Endothelial cell of umbilical vein (primary cell): ENCODE results near the gene WNT11. TPM values are rescaled to one million over a fixed set of nuclear protein-coding genes. Genes with fewer than 3 reads are reported as not detected.

Source experiments
- BruUV-seq: library from RNA; stranded (reverse); fragments of 400-500 nt; replicated peaks from 2 replicates; lab custom pipeline; 2021; lab: Mats Ljungman, UMichigan
- CTCF ChIA-PET: fragments of 300-600, 350-600 bp; sonication (Branson Sonifier 250); formaldehyde crosslinking; loops from one replicate; lab custom pipeline; 2021; ENCODE audit warnings: antibody characterized with exemption, inconsistent platforms; lab: Charles Lee
- POLR2A ChIA-PET: fragments of 300-600, 350-600 bp; sonication (Branson Sonifier 250); formaldehyde crosslinking; loops from one replicate; lab custom pipeline; 2021; ENCODE audit warnings: antibody characterized with exemption, inconsistent platforms; lab: Charles Lee
- DNase-seq: peaks from one replicate; pipeline ENCODE4 v3.0.0-alpha.2; 2011; ENCODE audit warnings: low read depth, low spot score
- FAIRE-seq: peaks from 2 replicates; lab custom pipeline; 2011; peaks lifted over from hg19 to GRCh38; lab: Jason Lieb, UNC
- H2AFZ ChIP-seq: 2 replicates; pipeline ENCODE4 v1.6.0; 2012; ENCODE audit warnings: low read depth, low read length, control low read depth, inconsistent platforms
- H3K27ac ChIP-seq: 2 replicates; pipeline ENCODE4 v1.5.1; 2011; ENCODE audit warnings: low read depth, mild to moderate bottlenecking, control low read depth, low read length, moderate library complexity; ENCODE audit not compliant: insufficient read depth
- H3K27me3 ChIP-seq, 2 experiments: 2 replicates each; pipeline versions ENCODE4 v1.6.0 to v1.6.1; 2011; ENCODE audit warnings: low read length in 2 of 2, mixed read lengths in 1 of 2; ENCODE audit not compliant: control insufficient read depth in 2 of 2, insufficient read depth in 2 of 2
- H3K36me3 ChIP-seq, 2 experiments: 2 replicates in 1 of 2; 3 replicates in 1 of 2; pipeline ENCODE4 v1.5.1; 2011; ENCODE audit warnings: low read length in 2 of 2, mild to moderate bottlenecking in 1 of 2, moderate library complexity in 1 of 2; ENCODE audit not compliant: control insufficient read depth in 2 of 2, insufficient read depth in 2 of 2; ENCODE audit errors: extremely low read depth in 1 of 2
- H3K4me1 ChIP-seq: 3 replicates; pipeline ENCODE4 v1.5.1; 2011; ENCODE audit warnings: mild to moderate bottlenecking, low read length; ENCODE audit not compliant: control insufficient read depth, insufficient read depth; ENCODE audit errors: extremely low read depth
- H3K4me2 ChIP-seq: 2 replicates; pipeline ENCODE4 v1.6.1; 2011; ENCODE audit warnings: low read length, control low read depth, mixed read lengths; ENCODE audit not compliant: insufficient read depth
- H3K4me3 ChIP-seq, 3 experiments: fragments of 200-600 bp in 1 of 3; sonication (generic), shearing (Covaris generic) in 1 of 3; replicated peaks in 1 of 3; 2 replicates each; pipeline ENCODE4 v1.5.1; 2011 to 2016; ENCODE audit warnings: control low read depth in 3 of 3, low read length in 3 of 3, mild to moderate bottlenecking in 2 of 3, inconsistent platforms in 1 of 3, low read depth in 1 of 3, moderate library complexity in 1 of 3; ENCODE audit not compliant: insufficient read depth in 1 of 3
- H3K79me2 ChIP-seq: 2 replicates; pipeline ENCODE4 v1.6.0; 2012; ENCODE audit warnings: low read length, inconsistent platforms; ENCODE audit not compliant: control insufficient read depth, insufficient read depth
- H3K9ac ChIP-seq: replicated peaks from 2 replicates; pipeline ENCODE3; 2011; ENCODE audit warnings: low read length, control low read depth; ENCODE audit not compliant: insufficient read depth; ENCODE audit errors: extremely low read depth
- H3K9me1 ChIP-seq: replicated peaks from 3 replicates; pipeline ENCODE4 v1.6.0; 2011; ENCODE audit warnings: mild to moderate bottlenecking, low read length; ENCODE audit not compliant: control insufficient read depth, insufficient read depth; ENCODE audit errors: extremely low read depth
- H3K9me3 ChIP-seq: replicated peaks from 2 replicates; pipeline ENCODE4 v1.5.1; 2012; ENCODE audit warnings: low read length, inconsistent platforms; ENCODE audit not compliant: control insufficient read depth, insufficient read depth
- H4K20me1 ChIP-seq: replicated peaks from 2 replicates; pipeline ENCODE3; 2011; ENCODE audit warnings: mild to moderate bottlenecking, low read length; ENCODE audit not compliant: control insufficient read depth, insufficient read depth; ENCODE audit errors: extremely low read depth
- EZH2 ChIP-seq: IDR thresholded peaks from 2 replicates; pipeline ENCODE4 v1.6.1; 2012; ENCODE audit warnings: borderline replicate concordance, low read depth, mild to moderate bottlenecking, moderate library complexity, low read length, inconsistent platforms; ENCODE audit not compliant: severe bottlenecking
- FOS ChIP-seq: IDR thresholded peaks from 2 replicates; pipeline ENCODE4 v1.6.1; 2011; ENCODE audit warnings: mild to moderate bottlenecking, low read length, moderate library complexity, borderline replicate concordance; ENCODE audit not compliant: insufficient read depth
- GATA2 ChIP-seq: IDR thresholded peaks from 2 replicates; pipeline ENCODE4 v1.7.0; 2011; ENCODE audit warnings: low read depth, mild to moderate bottlenecking, moderate library complexity, mixed read lengths, low read length; ENCODE audit not compliant: insufficient read length, insufficient read depth
- JUN ChIP-seq: IDR thresholded peaks from 2 replicates; pipeline ENCODE4 v1.6.1; 2011; ENCODE audit warnings: borderline replicate concordance, low read depth; ENCODE audit not compliant: insufficient read length, insufficient read depth
- MYC ChIP-seq: IDR thresholded peaks from one replicate; pipeline ENCODE4 v1.6.1; 2011; ENCODE audit warnings: mild to moderate bottlenecking, low read depth, low read length
- POLR2A ChIP-seq: IDR thresholded peaks from 2 replicates; pipeline ENCODE4 v1.6.1; 2012; ENCODE audit warnings: low read depth, mild to moderate bottlenecking, control low read depth, low read length
- POLR2AphosphoS5 ChIP-seq: IDR thresholded peaks from 2 replicates; pipeline ENCODE4 v1.6.1; 2012; ENCODE audit warnings: low read depth, mild to moderate bottlenecking, control low read depth, low read length, moderate library complexity; ENCODE audit not compliant: insufficient read depth
- dilution Hi-C: fragments of 300-500 bp; cut with MboI; formaldehyde crosslinking; loops from one replicate; pipeline ENCODE4 v1.15.0; 2019; ENCODE audit warnings: low sequenced_read_pairs; ENCODE audit not compliant: extremely low pct_ligation_motif_present
- intact Hi-C: fragments of 100-400 bp; cut with micrococcal nuclease; formaldehyde crosslinking; loops from one replicate; pipeline ENCODE4 v1.10.0; 2022
- polyA plus RNA-seq, 4 experiments: library from polyadenylated mRNA; depleted of rRNA in 3 of 4; stranded (reverse) in 3 of 4; unstranded in 1 of 4; fragments of >200 nt; gene quantifications; 2 replicates each; pipeline versions ENCODE4 v1.2.1 to v1.2.3, GENCODE V29; 2011 to 2012; ENCODE audit warnings: missing spikeins in 1 of 4
- total RNA-seq: library from RNA; stranded (reverse); gene quantifications from 2 replicates; pipeline ENCODE4 v1.2.3, GENCODE V29; 2021
- TF ChIP-seq, protein P1 (sequence below): IDR thresholded peaks from 2 replicates; pipeline ENCODE4 v1.6.1; 2011; ENCODE audit not compliant: insufficient read depth, insufficient read length
- TF ChIP-seq, protein P2 (sequence below), 2 donors: IDR thresholded peaks; 1 replicate in 1 of 2; 2 replicates in 1 of 2; pipeline ENCODE4 v1.5.1; 2011; ENCODE audit warnings: low read length in 2 of 2, mild to moderate bottlenecking in 2 of 2, moderate library complexity in 2 of 2, control low read depth in 1 of 2, inconsistent platforms in 1 of 2, low read depth in 1 of 2; ENCODE audit not compliant: insufficient read depth in 1 of 2; ENCODE audit errors: extremely low read depth in 1 of 2

Gene WNT11
- total and polyA plus RNA-seq, 2 donors (not counting 3 experiments of a cell fraction or from before 2014, with no cell fraction given) = not detected

DNA sequence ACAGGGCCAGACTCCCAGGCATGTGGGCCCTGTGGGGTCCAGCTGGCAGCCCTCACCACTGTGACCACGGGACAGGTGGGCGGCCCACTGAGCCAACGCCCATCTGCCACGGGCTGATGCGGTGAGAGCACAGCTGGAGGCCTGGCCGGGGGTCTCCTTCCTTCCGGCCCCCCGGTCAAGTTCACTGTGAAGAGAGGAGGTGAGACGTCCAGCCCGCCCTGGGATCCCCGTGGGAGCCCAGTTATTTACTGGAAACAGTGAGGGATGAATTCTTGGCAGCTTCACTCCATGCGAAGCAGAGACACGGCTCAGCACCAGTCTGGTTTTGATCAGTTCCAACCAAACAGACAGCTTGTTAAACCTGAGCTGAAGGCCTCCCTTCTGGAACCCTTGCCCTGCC, 38.7 kb downstream of the WNT11 start:
- Histone ChIP-seq H2AFZ (no peak overlapping the region), H3K4me1 (no peaks in the 10 kb centered on the region), H3K9ac (no peak overlapping the region), H4K20me1 (no peaks in the 10 kb centered on the region), H3K27ac (no peak overlapping the region), H3K9me3 (no peaks in the 10 kb centered on the region), H3K36me3 (no peaks in the 10 kb centered on the region), H3K27me3 (no peaks in the 10 kb centered on the region), H3K9me1 (no peaks in the 10 kb centered on the region), H3K79me2 (no peaks in the 10 kb centered on the region), H3K4me3 (no peak overlapping the region), H3K4me2 (no peak overlapping the region)
- dilution Hi-C loops = no loop called here
- TF ChIP-seq MYC = no peak
- TF ChIP-seq POLR2A = no peak
- TF ChIP-seq FOS = no peak
- TF ChIP-seq JUN = no peak
- no peak for TF ChIP-seq GATA2
- TF ChIP-seq, protein P1, sequence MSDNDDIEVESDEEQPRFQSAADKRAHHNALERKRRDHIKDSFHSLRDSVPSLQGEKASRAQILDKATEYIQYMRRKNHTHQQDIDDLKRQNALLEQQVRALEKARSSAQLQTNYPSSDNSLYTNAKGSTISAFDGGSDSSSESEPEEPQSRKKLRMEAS = no peak
- TF ChIP-seq POLR2AphosphoS5 = no peak
- no peak for TF ChIP-seq EZH2
- TF ChIP-seq, protein P2, sequence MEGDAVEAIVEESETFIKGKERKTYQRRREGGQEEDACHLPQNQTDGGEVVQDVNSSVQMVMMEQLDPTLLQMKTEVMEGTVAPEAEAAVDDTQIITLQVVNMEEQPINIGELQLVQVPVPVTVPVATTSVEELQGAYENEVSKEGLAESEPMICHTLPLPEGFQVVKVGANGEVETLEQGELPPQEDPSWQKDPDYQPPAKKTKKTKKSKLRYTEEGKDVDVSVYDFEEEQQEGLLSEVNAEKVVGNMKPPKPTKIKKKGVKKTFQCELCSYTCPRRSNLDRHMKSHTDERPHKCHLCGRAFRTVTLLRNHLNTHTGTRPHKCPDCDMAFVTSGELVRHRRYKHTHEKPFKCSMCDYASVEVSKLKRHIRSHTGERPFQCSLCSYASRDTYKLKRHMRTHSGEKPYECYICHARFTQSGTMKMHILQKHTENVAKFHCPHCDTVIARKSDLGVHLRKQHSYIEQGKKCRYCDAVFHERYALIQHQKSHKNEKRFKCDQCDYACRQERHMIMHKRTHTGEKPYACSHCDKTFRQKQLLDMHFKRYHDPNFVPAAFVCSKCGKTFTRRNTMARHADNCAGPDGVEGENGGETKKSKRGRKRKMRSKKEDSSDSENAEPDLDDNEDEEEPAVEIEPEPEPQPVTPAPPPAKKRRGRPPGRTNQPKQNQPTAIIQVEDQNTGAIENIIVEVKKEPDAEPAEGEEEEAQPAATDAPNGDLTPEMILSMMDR (IDR thresholded peaks at IDR 0.05; ENCODE audit: extremely low read depth in 1 of 2, insufficient read depth in 1 of 2, low read depth in 1 of 2, low read length in 2 of 2) = no peak
- ChIA-PET CTCF (interaction anchor here (0.8 kb wide), 1 partner anchor 15 kb away, joined by 3 read pairs; no protein-coding TSS in a partner anchor), POLR2A (no interaction called here)
- FAIRE-seq (no peak), DNase-seq (no peak)
- no TSS peak for BruUV-seq
- intact Hi-C loops = no loop called here
